Ectodermal cell (in vitro differentiated cells): ENCODE measurements around the gene HSFX3.

Experiments
- H3K27ac ChIP-seq: 2 replicates; pipeline ENCODE4 v1.7.0; 2013; ENCODE audit warnings: mild to moderate bottlenecking, low read depth, low read length; ENCODE audit not compliant: insufficient read depth, poor library complexity, severe bottlenecking
- H3K27me3 ChIP-seq: 2 replicates; pipeline ENCODE4 v1.7.0; 2013; ENCODE audit warnings: mild to moderate bottlenecking, low read length; ENCODE audit not compliant: insufficient read depth, control insufficient read depth, poor library complexity, severe bottlenecking
- H3K36me3 ChIP-seq: one replicate; pipeline ENCODE4 v1.7.0; 2013; ENCODE audit warnings: low read length; ENCODE audit not compliant: control insufficient read depth, insufficient read depth
- H3K4me1 ChIP-seq: one replicate; pipeline ENCODE4 v1.7.0; 2013; ENCODE audit warnings: low read length; ENCODE audit not compliant: control insufficient read depth, insufficient read depth
- H3K4me3 ChIP-seq: 2 replicates; pipeline ENCODE4 v1.7.0; 2013; ENCODE audit warnings: low read depth, low read length, control low read depth; ENCODE audit not compliant: insufficient read depth
- H3K9me3 ChIP-seq: 2 replicates; pipeline ENCODE4 v1.7.0; 2013; ENCODE audit warnings: mild to moderate bottlenecking, low read length, moderate library complexity; ENCODE audit not compliant: control insufficient read depth
- WGBS, 2 experiments: methylation state at CpG; one replicate each; pipeline ENCODE4 v1.1.7; 2013; ENCODE audit warnings: missing lambda C conversion rate in 2 of 2; 5-methylcytosine and 5-hydroxymethylcytosine counted together

The HSFX3 gene

DNA sequence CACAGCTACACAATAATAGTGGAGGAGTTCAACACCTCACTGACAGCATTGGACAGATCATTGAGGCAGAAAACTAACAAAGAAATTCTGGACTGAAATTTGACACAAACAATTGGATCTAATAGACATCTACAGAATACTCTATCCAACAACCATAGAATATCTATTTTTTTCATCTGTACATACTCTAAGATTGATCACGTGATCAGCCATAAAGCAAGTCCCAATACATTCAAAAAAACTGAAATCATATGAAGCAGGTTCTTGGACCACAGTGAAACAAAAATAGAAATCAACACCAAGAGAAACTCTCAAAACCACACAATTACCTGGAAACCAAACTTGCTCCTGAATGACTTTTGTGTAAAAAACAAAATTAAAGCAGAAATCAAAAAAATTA lies 32.4 kb downstream of the HSFX3 start:
- WGBS, 2 experiments: 92% methylated on average over 1 of the region's 1 CpG
- Histone ChIP-seq H3K9me3 (no peaks in the 10 kb centered on the region), H3K27ac (no peak overlapping the region), H3K27me3 (no peaks in the 10 kb centered on the region), H3K36me3 (no peaks in the 10 kb centered on the region), H3K4me1 (no peaks in the 10 kb centered on the region), H3K4me3 (no peak overlapping the region)

DNA sequence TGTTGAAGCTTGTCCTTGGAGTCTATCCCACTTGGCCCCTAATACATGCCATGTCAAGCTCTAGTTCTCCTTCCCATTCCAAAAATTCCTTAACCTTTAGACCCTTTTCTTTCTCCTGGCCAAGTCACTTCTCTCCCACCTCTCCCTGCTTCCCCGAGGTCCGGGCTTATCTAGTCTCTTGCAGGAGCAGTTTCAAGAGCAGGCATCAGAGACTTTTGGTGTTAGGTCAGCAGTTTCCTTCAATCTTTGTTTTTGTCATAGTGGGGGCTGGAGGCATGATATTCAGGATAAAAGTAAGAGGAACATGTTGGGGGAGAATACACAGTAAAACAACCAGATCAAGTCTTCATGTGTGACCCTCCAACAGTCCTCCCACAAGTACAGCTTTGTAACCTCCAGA lies 33.1 kb downstream of the HSFX3 start:
- Histone ChIP-seq H3K27ac (no peak overlapping the region), H3K9me3 (no peaks in the 10 kb centered on the region), H3K4me3 (no peak overlapping the region), H3K27me3 (no peaks in the 10 kb centered on the region), H3K36me3 (no peaks in the 10 kb centered on the region), H3K4me1 (no peaks in the 10 kb centered on the region)
- WGBS, 2 experiments: 93 to 100% methylated on average over 2 of the region's 2 CpGs

DNA sequence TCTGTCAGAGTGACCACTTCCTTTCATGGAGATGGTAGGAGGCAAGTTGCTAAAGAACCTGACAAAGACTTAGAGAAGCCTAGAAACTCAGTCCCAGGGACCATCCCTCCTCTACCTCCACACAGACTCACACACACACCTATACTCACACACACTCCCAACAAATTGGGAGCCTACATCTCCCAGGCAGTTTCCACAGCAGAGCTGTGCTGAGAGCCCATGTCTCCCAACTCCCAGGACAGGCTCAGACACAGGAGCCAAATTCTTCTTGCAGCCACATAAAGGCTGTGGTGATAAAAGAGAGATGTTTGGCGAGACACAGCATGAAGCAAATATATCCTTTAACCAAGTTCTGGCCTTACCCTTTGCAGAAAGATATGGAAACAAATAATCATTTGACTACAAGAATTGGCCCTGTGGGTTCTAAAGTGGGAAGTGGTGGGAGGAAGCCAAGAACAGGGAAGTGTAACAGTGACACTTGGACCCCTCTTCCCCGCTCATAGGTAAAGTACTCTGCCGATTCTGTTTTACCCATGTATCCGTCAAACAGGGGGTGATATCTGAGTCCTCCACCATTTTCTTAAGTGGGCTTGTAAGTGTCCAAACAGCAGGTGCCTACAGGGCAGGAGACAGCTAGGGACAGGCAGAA lies 33.6 kb downstream of the HSFX3 start:
- H3K36me3 ChIP-seq: no peaks in the 10 kb centered on the region
- no peak overlapping the region for H3K4me3 ChIP-seq
- no peaks in the 10 kb centered on the region for H3K9me3 ChIP-seq
- H3K4me1 ChIP-seq: no peaks in the 10 kb centered on the region
- no peak overlapping the region for H3K27ac ChIP-seq
- no peaks in the 10 kb centered on the region for H3K27me3 ChIP-seq
- 89 to 98% methylated on average over 3 to 4 of the region's 4 CpGs for WGBS, 2 experiments

DNA sequence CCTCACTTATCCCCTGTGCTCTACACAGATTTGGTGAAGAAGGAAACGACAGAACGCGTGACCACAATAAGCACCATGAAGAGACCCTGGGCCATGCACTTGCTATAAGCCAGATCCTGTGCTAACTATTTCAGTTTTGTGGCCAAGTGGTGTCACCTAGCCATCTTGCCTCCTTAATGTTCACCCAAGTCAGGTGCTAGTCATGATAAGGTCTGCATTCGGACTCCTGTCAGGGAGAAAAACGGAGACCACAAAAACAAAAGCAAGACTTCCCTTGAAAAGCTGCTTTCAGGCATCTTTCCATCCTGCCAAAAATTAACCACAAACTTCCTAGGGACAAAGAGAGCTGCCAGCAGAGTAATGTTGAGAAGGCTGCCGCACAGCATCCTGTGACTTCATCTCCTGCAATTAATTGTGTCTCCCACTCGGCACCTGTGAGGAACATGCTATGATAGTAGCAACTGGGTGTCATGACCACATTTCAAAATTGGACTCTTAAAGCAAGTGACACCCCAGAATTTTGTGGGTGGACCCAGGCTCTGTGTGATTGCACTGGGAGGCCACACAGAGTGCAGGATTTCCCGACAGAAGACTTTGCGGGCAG lies 35.8 kb downstream of the HSFX3 start:
- H3K36me3 ChIP-seq: no peaks in the 10 kb centered on the region
- no peak overlapping the region for H3K27ac ChIP-seq
- no peaks in the 10 kb centered on the region for H3K4me1 ChIP-seq
- H3K27me3 ChIP-seq: no peaks in the 10 kb centered on the region
- 92 to 95% methylated on average over 9 of the region's 9 CpGs for WGBS, 2 experiments
- no peak overlapping the region for H3K4me3 ChIP-seq
- no peaks in the 10 kb centered on the region for H3K9me3 ChIP-seq

DNA sequence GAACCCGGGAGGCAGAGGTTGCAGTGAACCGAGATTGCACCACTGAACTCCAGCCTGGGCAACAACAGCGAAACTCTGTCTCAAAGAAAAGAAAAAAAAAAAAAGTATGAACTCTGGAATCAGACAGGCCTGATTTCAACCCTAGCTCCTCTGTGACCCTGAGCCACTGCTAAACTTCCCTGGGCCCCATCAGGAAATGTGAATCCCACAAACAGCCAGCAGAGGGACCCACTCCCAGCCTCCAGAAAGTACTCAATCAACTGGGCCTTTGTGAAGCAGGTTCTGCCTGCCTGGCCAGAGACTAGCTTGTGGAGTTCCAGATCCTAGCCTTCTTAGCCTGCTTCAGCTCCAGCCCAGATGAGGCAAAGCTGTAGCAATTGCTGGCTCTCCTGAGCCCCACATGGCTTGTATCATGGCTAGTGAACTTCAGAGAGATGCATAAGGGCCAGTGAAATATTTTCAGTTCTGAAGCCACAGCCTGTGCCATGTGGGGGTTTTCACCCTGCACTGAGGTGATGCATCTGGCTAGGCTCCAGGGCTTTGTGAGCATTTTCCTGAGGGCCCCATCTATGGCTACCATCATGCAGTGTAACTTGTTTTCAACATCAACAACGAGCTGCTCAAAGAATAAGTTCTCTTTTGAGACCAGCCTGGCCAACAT lies 37.4 kb downstream of the HSFX3 start:
- WGBS, 2 experiments: 84 to 96% methylated on average over 4 of the region's 4 CpGs
- Histone ChIP-seq H3K9me3 (no peaks in the 10 kb centered on the region), H3K36me3 (no peaks in the 10 kb centered on the region), H3K27me3 (no peaks in the 10 kb centered on the region), H3K4me1 (no peaks in the 10 kb centered on the region), H3K27ac (no peak overlapping the region), H3K4me3 (no peak overlapping the region)

DNA sequence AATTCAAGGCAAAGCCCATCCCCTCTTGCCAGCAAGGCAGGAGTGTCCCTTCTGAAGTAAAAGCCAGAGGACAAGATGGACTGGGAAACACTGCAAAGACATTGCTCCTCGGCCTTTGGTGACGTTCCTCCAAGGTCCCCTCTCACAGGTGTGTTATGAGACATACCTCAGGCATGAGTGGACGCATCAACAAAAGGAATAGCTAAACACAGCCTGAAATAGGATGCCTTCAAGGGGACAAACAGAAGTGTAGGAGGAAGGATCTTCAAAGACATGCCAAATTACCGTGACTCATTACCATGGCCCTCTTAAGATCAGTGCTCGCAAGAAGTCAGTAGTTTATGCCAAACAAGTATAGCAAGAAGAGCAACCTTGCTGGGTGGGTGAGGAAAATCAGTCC lies 38.6 kb downstream of the HSFX3 start:
- Histone ChIP-seq H3K36me3 (no peaks in the 10 kb centered on the region), H3K4me3 (no peak overlapping the region), H3K4me1 (no peaks in the 10 kb centered on the region), H3K27ac (no peak overlapping the region), H3K9me3 (no peaks in the 10 kb centered on the region), H3K27me3 (no peaks in the 10 kb centered on the region)
- WGBS, 2 experiments: 77 to 82% methylated on average over 5 of the region's 5 CpGs

DNA sequence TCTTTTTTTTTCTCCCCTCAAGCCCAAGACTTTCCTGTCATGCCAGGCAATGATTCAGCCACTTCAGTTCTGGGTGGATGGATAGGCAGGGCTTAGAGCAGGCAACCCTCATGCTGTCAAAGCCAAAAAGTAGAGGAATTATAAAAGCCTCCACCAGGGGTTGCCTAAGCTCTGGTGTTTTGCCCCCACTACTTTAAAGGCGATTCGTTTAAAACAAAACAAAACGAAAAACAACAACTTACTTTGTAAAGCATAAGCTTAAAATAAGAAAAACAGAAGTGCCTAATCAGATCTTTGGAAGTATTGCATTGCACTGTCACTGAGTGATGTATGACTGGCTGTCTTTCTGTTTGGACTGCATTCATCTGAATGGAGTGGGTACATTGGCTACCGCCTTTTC lies 39.3 kb downstream of the HSFX3 start:
- Histone ChIP-seq H3K4me3 (no peak overlapping the region), H3K27me3 (no peaks in the 10 kb centered on the region), H3K4me1 (no peaks in the 10 kb centered on the region), H3K27ac (no peak overlapping the region), H3K36me3 (no peaks in the 10 kb centered on the region), H3K9me3 (no peaks in the 10 kb centered on the region)
- 48% methylated on average over 4 of the region's 4 CpGs; no CpG with 5 or more reads in 1 of the 2 experiments for WGBS, 2 experiments

DNA sequence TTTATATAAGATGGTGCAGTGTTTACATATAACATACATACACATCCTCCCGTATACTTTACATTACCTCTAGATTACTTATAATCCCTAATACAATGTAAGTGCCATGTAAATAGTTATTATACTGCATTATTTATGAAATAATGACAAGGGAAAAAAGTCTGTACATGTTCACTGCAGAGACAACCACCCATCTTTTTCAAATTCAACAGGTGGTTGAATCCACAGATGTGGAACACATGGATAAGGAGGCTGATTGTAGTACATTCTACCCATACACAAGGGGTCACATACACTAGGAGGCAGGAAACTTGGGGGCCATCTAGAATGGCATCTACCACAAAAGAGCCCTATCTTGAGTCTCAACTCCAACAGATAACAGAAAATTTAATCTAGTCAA lies 41.3 kb downstream of the HSFX3 start:
- H3K27ac ChIP-seq: no peak overlapping the region
- H3K9me3 ChIP-seq: no peaks in the 10 kb centered on the region
- WGBS, 2 experiments: no CpG with 5 or more reads among the region's 1 CpG
- no peaks in the 10 kb centered on the region for H3K27me3 ChIP-seq
- H3K4me1 ChIP-seq: peaks cover 7% of the 10 kb centered on the region
- H3K36me3 ChIP-seq: no peaks in the 10 kb centered on the region
- H3K4me3 ChIP-seq: no peak overlapping the region

DNA sequence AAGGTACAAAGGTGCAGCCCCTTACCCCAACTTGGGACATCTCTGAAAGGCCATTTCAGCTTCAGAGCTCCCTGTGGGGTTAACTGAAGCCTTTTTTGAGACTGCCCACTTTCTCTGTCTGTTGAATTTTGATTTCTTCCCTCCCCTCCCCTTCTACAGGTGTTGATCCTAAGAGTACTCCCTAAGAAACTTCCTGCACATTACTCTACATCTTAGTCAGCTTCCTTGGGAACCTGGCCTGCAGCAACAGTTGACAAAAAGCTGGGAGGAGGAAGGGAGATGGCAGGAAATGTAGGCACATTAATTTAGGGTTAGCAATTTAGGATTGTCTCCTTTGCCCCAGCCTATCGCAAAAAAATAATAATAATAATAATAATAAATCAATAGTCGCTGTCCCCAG lies 43.4 kb downstream of the HSFX3 start:
- no peaks in the 10 kb centered on the region for H3K36me3 ChIP-seq
- no peak overlapping the region for H3K27ac ChIP-seq
- H3K9me3 ChIP-seq: no peaks in the 10 kb centered on the region
- no CpG with 5 or more reads among the region's 2 CpGs for WGBS, 2 experiments
- peaks cover 7% of the 10 kb centered on the region for H3K4me1 ChIP-seq
- H3K27me3 ChIP-seq: no peaks in the 10 kb centered on the region
- H3K4me3 ChIP-seq: no peak overlapping the region

DNA sequence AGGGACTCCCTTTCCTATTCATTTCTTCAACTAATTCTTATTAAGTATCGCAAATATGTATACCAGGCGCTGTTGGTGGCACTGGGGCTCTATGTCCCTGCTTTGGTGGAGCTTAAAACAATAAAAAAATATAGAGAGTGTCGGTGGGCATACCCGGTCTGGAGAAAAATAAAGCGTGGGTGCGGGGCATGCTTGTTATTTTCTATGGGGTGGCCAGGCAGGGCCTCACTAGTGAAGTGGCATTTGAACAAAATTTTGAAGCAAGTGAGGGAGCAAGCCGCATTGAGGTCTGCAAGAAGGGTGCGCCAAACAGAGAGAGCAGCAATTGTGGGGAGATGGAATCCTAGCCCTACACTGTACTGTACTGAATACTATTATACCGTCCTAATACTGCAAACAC lies 44.1 kb downstream of the HSFX3 start:
- H3K27ac ChIP-seq: no peak overlapping the region
- no peaks in the 10 kb centered on the region for H3K9me3 ChIP-seq
- 90 to 94% methylated on average over 9 of the region's 9 CpGs for WGBS, 2 experiments
- peaks cover 7% of the 10 kb centered on the region for H3K4me1 ChIP-seq
- no peaks in the 10 kb centered on the region for H3K36me3 ChIP-seq
- H3K27me3 ChIP-seq: no peaks in the 10 kb centered on the region
- H3K4me3 ChIP-seq: no peak overlapping the region
